Ovary (tissue), 9 donors: ENCODE data around the gene DMP1. TPM values are rescaled to one million over a fixed set of nuclear protein-coding genes. Genes with fewer than 3 reads are reported as not detected.

Experiments used
- DNase-seq, 5 donors: peaks; one replicate each; pipeline ENCODE4 v3.0.0-alpha.2; 2019 to 2020
- H3K27ac ChIP-seq, 2 donors: fragments of 200-600 bp; one replicate each; pipeline versions ENCODE4 v1.5.1 to v1.8.0; 2019 to 2022
- H3K27me3 ChIP-seq: fragments of 200-600 bp; one replicate; pipeline ENCODE4 v1.8.0; 2022
- H3K36me3 ChIP-seq: fragments of 200-600 bp; sonication (generic); one replicate; pipeline ENCODE4 v1.5.1; 2019
- H3K4me1 ChIP-seq: one replicate; pipeline ENCODE4 v1.8.1; 2013; ENCODE audit warnings: mild to moderate bottlenecking, moderate library complexity; ENCODE audit not compliant: insufficient read depth
- H3K4me3 ChIP-seq: fragments of 200-600 bp; sonication (generic); one replicate; pipeline ENCODE4 v1.5.1; 2017
- H3K9me3 ChIP-seq, 2 donors: fragments of 200-600 bp in 1 of 2; sonication (generic) in 1 of 2; one replicate each; pipeline versions ENCODE4 v1.5.1 to v1.8.1; 2013 to 2019; ENCODE audit warnings: mild to moderate bottlenecking in 1 of 2, moderate library complexity in 1 of 2
- EP300 ChIP-seq: sonication (generic); formaldehyde crosslinking; IDR thresholded peaks from one replicate; pipeline ENCODE4 v1.6.1; 2017; ENCODE audit warnings: antibody characterized with exemption
- POLR2A ChIP-seq: fragments of 450-650 bp; IDR thresholded peaks from one replicate; pipeline ENCODE4 v1.6.1; 2017; ENCODE audit warnings: antibody characterized with exemption, mild to moderate bottlenecking, moderate library complexity
- WGBS, 3 donors: extraction: QIAGEN DNeasy Blood & Tissue Kit in 1 of 3; methylation state at CpG; one replicate each; pipeline versions ENCODE4 v1.1.5 to v1.1.7; 2013 to 2017; 5-methylcytosine and 5-hydroxymethylcytosine counted together
- intact Hi-C, 4 donors: fragments of 100-400 bp; cut with DNase I; formaldehyde crosslinking; loops; one replicate each; pipeline versions ENCODE4 v1.11.0 to v1.15.1; 2022 to 2023
- polyA plus RNA-seq, 2 donors: library from polyadenylated mRNA; stranded (reverse); fragments of 200-250 nt in 1 of 2; fragments of 350-450 nt in 1 of 2; fragmentation: Illumina TruSeq in 1 of 2; extraction: RNeasy Lipid Tissue Mini Kit (QIAGEN cat#74804) in 1 of 2; gene quantifications; one replicate each; pipeline ENCODE4 v1.2.3, GENCODE V29; 2013 to 2014
- total RNA-seq, 7 donors: library from RNA; depleted of rRNA in 2 of 7; stranded (reverse); fragments of >200 nt in 2 of 7; fragmentation: NEBNext Ultra II Directional in 3 of 7; extraction: Animal tissue kit (Norgen Biotek cat#: 25700) in 3 of 7; gene quantifications; one replicate each; pipeline versions ENCODE4 v1.1.0 to v1.2.4, GENCODE V29; 2016 to 2023
- TF ChIP-seq, protein P1 (sequence below), 3 donors: fragments of 450-650 bp in 2 of 3; fragments of 200-600 bp in 1 of 3; IDR thresholded peaks; one replicate each; pipeline versions ENCODE4 v1.5.1 to v1.8.0; 2016 to 2022; ENCODE audit warnings: antibody characterized with exemption in 3 of 3, mild to moderate bottlenecking in 1 of 3
- donor health status: DM: no; HTN: no; CAD: no; lungs with moderate emphysema.
- donor health status: DM: no; HTN: no; CAD: no.
- donor health status: Bipolar disorder and iron deficiency.
- donor health status: DM: yes; HTN: yes; CAD: no.
- donor health status: DM: no; HTN: no; CAD: no.
- donor health status: DM: yes; HTN: yes; CAD: no.

DMP1 gene
- total and polyA plus RNA-seq, 9 donors: not detected

- Histone ChIP-seq H3K9me3 (no peaks in the 10 kb centered on the region), H3K36me3 (no peaks in the 10 kb centered on the region), H3K4me3 (no peak overlapping the region), H3K27ac (no peak overlapping the region), H3K4me1 (no peaks in the 10 kb centered on the region), H3K27me3 (no peaks in the 10 kb centered on the region)
- DNase-seq: no peak
- TF ChIP-seq, protein P1, sequence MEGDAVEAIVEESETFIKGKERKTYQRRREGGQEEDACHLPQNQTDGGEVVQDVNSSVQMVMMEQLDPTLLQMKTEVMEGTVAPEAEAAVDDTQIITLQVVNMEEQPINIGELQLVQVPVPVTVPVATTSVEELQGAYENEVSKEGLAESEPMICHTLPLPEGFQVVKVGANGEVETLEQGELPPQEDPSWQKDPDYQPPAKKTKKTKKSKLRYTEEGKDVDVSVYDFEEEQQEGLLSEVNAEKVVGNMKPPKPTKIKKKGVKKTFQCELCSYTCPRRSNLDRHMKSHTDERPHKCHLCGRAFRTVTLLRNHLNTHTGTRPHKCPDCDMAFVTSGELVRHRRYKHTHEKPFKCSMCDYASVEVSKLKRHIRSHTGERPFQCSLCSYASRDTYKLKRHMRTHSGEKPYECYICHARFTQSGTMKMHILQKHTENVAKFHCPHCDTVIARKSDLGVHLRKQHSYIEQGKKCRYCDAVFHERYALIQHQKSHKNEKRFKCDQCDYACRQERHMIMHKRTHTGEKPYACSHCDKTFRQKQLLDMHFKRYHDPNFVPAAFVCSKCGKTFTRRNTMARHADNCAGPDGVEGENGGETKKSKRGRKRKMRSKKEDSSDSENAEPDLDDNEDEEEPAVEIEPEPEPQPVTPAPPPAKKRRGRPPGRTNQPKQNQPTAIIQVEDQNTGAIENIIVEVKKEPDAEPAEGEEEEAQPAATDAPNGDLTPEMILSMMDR (IDR thresholded peaks at IDR 0.05): no peak
- TF ChIP-seq POLR2A: no peak
- no peak for TF ChIP-seq EP300
- intact Hi-C loops: no loop called here
- WGBS, 3 donors: 90 to 94% (median 93%) methylated on average over 9 of the region's 9 CpGs
Measured at GRCh38 chr4:87662871-87663270, 12.8 kb downstream of the DMP1 start.

DNA sequence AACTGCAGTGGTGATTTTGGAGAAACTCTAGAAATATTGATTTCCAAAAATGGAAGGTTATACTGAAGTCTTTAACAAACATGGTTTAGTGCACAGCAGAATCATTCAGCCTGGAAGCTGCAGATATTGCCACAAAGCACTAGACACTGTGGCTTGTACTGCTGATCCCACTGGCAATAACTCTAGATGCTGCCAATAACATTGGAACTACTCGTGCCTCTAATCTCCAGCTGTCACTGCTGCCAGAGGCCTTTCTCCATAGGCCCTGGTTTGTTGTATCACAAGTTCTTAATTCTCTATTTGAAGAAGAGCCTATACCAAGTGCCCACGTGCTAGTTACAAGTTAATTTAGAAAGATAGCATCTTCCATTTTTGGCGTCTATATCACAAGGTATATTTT, 19.3 kb downstream of the DMP1 start:
- no peaks in the 10 kb centered on the region for H3K4me1 ChIP-seq
- no peaks in the 10 kb centered on the region for H3K27me3 ChIP-seq
- intact Hi-C loops: no loop called here
- H3K36me3 ChIP-seq: no peaks in the 10 kb centered on the region
- H3K4me3 ChIP-seq: no peak overlapping the region
- peaks cover 0 to 6% of the 10 kb centered on the region in 2 donors for H3K9me3 ChIP-seq
- no peak overlapping the region for H3K27ac ChIP-seq
- WGBS, 3 donors: 73 to 77% (median 76%) methylated on average over 3 of the region's 3 CpGs
- TF ChIP-seq POLR2A (no peak), EP300 (no peak)
- TF ChIP-seq, protein P1 (IDR thresholded peaks at IDR 0.05): no peak
- DNase-seq: no peak

DNA sequence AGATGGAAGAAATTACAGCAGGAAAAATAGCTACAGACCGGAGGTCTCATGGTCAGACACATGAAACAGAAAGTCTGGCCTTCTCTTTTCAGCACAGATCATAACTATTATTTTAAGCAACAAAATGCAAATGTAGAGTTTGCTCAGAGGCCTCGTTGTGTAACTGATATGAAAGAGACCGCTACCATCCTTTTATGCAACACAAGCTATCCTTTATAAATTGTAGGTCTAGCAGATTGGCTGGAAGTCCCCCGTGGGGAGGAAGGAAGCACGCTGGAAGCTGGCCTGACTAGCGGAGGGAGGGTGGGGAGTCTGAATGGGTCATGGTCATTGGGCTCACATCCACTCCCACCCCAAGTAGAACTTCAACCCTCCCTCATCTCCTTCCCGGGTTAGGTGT, 27.7 kb downstream of the DMP1 start:
- intact Hi-C loops: loop anchor here in 1 of 4 donors (2.0 kb wide), 1 partner anchor 161 kb away; no protein-coding TSS in a partner anchor
- peaks cover 0 to 6% of the 10 kb centered on the region in 2 donors for H3K9me3 ChIP-seq
- DNase-seq: peak; percentile 47 to 56 (median 53)
- no peak overlapping the region for H3K4me3 ChIP-seq
- peak overlapping the region in 1 of 2 donors; percentile 8 for H3K27ac ChIP-seq
- H3K27me3 ChIP-seq: no peaks in the 10 kb centered on the region
- WGBS, 3 donors: 9 to 16% (median 11%) methylated on average over 7 of the region's 7 CpGs
- H3K36me3 ChIP-seq: no peaks in the 10 kb centered on the region
- TF ChIP-seq POLR2A (no peak), EP300 (no peak)
- TF ChIP-seq, protein P1 (IDR thresholded peaks at IDR 0.05): no peak
- peaks cover 2% of the 10 kb centered on the region for H3K4me1 ChIP-seq

DNA sequence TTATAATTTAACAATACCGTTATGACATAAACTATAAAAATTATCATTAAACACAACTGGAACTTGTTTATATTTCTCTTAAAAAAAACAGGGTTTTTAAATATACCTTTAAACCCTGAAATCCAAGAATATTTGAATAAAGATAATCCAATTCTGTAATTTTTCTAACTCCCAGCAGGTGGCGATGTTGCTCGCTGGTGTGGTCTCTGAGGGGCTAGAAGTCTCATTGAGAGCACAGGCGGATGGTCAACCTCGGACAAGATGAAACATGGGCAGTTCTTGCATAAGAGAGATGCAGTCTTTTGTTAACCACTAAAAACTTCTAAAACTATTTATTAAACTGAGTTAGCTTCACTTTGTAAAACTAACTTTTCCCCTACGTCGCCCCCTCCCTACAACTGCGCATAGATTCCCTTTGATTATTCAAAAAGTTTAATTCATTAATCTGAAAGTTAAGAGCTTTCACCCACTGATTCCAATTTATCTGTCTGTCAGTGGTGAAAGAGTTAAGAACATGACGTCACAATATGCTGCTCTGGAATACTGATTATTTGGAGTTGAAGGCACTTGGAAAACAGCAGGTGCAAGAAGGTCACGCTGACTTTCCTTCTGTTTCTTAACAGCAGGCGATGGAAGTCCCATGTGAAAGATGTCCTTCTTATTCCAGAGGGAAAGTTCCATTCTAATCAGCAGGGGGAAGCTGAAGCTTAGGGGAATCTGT, 29.5 kb downstream of the DMP1 start:
- intact Hi-C loops: loop anchor here in 2 of 4 donors (2.0 to 10.0 kb wide), 2 partner anchors 145 to 159 kb away; no protein-coding TSS in a partner anchor
- peaks cover 2% of the 10 kb centered on the region for H3K4me1 ChIP-seq
- H3K27me3 ChIP-seq: no peaks in the 10 kb centered on the region
- H3K36me3 ChIP-seq: no peaks in the 10 kb centered on the region
- H3K4me3 ChIP-seq: no peak overlapping the region
- no peak overlapping the region for H3K27ac ChIP-seq
- peaks cover 0 to 5% of the 10 kb centered on the region in 2 donors for H3K9me3 ChIP-seq
- whole genome bisulfite sequencing, 3 donors: 23 to 33% (median 28%) methylated on average over 11 of the region's 11 CpGs
- TF ChIP-seq POLR2A (no peak), EP300 (no peak)
- TF ChIP-seq, protein P1 (IDR thresholded peaks at IDR 0.05): peak; percentile 36 to 60 (median 48)
- DNase-seq: peak; percentile 35 to 66 (median 53)
